HG03521 (cell line): ENCODE results near the gene OSBPL5.

Source experiments
- ATAC-seq: cut with Tn5 transposase; IDR thresholded peaks from one replicate; pipeline ENCODE4 v1.9.1; 2021; ENCODE audit warnings: mild to moderate bottlenecking, moderate library complexity; ENCODE audit not compliant: unreplicated experiment

Gene OSBPL5

DNA sequence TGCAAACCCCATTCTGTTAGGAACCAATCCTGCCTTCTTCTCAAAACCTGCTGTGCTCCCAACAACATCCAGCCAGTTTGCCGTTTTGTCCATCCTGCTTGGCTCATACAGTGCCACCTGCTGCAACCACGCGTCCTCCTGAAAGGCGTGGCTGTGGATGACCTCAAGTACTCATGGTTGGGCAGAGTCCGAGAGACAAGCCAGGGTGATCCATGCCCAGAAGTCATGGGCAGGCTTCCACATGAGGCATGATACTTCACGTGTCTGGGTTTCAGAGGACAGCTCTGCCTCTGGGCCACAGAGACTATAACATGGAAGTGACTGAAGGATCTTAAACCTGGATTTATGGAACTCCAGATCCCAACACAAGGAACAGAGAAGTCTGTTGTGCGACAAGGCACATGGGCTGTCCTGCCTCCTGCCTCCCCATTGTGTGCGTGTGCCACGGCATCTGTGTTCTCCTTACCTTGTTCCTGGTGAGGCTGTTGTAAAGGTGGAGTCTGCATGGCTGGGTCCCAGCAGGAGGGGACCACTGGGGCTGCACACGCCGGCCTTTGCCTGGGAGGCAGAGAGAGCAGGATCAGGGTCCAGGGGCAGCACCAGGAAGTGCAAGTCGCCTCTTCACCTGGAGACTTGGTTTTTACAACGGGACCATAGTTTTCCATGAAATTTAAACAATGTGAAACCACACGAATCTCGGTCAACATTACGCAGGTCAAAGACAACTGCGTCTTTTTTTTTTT is 123.2 kb downstream of the OSBPL5 start:
- no peak for ATAC-seq

DNA sequence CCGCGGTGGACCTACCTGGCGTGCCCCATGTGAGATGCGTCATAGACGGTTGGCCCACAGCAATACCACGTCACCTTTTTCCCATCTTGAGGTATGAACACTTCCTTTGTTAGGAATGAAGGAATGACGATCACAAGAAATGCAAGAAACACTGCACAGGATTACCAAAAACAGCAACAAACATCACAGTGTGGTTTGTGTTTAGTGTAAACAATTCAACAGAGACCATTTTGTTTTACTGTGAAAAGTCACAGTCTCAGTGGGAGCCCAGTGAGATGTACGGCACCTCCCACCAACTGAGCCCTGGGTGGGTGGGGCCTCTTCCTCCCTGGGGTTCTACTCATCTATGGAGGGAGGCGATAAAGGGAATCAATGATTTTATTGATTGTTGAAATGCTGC is 124.2 kb downstream of the OSBPL5 start:
- no peak for ATAC-seq

DNA sequence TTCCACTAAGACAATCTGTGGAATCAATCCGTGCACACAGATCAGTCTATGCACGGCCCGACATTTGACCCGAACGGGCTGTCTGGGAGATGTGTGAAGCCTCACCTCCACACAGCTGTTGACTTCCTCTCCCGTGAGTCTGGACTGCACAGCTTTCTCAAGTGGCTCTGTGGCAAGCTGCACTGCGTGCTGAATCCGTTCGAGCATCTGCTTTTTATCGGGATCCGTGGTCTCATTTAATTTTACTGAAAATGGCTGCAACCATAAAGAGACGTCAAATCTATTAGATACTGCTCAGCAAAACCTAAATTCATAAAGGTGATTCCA is 127.2 kb downstream of the OSBPL5 start:
- ATAC-seq: no peak
